GM18868 (cell line): ENCODE results near the gene PACRG.
A peak's percentile ranks its signal among the peaks of the same experiment; 100 is the strongest.

Source experiments
- ATAC-seq: cut with Tn5 transposase; IDR thresholded peaks from one replicate; pipeline ENCODE4 v1.9.1; 2021; ENCODE audit warnings: mild to moderate bottlenecking, moderate library complexity; ENCODE audit not compliant: unreplicated experiment

PACRG gene

DNA sequence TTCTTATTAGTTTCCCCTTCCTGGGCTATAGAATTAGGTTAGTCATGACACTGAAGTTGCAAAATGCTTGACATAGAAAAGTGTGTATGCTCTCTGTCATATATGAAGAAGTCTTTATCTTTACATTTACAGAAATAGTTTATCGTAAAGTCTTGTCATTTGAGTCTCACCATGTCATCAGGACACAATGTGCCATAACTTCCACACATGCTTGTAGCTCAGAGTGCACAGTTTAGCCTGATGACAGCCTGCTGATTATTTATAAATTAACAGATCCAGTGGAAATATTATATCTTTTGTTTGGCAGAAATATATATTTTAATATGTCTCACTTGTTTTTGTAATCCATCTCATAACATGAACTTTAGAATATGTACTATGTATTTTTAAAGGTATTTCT, 399.8 kb downstream of the PACRG start:
- no peak for ATAC-seq

DNA sequence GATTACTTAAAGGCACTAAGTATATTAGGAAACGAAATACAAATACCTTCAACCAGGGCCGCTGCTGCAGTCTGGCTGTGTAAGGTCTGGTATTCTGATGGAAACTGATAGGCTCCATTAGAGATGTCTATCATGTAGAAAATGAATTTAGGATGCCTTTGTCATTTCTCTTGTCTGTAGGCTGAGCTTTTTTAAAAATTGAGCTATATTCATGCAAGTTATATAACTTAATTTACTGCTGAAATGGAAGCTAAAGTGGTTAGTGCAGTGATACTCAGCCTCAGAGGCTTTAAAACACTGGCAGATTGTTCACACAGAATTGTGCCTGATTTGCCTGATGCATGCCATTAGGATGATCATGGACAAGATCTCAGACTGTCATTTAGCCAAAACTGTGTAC, 400.6 kb downstream of the PACRG start:
- no peak for ATAC-seq

DNA sequence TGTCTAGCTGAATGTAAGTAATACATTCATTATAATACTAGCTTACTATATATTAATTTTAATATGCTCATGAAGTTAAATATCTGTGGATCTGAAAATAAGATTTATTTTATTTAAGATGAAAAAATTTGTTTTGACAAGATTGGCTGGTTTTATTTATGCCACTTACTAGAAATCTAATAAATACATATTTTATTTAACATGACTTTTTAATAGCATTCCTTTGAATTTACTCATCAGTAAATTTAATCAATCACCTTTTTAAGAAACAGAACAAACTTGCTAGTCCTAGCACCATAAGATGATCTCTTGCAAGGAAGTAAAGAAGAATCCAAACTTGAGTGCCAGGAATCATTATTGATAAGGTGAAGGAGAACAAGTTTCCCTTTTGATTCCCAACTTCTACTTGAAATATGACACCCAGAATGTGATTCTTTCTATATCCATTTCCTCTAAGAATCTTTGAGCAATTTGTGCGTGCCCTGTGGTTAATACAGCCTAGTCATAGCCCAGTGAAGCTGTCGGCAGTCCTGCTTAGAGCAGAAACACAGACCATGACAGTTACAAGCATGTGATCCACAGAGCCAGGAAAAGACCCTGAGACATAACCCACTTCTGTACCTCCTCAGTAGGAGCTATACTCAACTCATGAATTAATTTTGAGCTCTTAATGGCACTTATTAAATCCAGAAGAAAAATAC, 404.4 kb downstream of the PACRG start:
- no peak for ATAC-seq

DNA sequence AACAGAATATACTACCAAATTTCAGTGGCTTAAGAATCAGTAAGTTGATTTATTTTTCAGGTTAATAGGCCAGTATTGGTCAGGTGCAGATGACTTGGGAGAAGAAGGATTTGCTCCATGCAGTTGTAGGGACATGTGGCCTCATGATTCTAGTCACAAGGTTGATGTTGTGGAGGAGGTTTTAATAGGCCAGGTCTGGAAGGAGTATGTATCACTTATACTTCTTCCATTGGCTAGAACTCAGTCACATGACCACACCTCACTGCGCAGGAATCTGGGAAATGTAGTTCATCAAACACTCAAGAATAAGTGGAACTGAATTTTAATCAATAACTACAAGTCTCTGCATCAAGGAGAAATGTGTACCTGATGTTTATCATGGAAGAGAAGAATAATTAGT, 405.2 kb downstream of the PACRG start:
- no peak for ATAC-seq

DNA sequence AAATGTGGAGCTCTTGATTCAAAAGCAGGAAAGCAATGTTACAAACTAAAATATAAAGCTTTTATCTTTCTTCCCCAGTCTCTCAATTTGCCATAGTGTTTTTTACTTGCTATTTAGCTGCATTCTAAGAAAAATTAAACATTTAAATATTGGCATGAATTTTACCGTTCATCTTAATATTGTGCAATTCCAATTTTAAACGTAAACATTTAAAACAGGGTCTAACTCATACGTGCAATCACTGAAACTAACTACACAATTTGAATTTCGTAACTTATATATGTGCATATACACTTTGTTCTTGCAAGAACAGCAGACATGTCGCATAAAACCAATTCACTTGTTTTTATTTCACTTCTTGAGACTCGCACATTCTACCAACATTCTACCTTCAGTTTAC, 405.9 kb downstream of the PACRG start:
- ATAC-seq: no peak

DNA sequence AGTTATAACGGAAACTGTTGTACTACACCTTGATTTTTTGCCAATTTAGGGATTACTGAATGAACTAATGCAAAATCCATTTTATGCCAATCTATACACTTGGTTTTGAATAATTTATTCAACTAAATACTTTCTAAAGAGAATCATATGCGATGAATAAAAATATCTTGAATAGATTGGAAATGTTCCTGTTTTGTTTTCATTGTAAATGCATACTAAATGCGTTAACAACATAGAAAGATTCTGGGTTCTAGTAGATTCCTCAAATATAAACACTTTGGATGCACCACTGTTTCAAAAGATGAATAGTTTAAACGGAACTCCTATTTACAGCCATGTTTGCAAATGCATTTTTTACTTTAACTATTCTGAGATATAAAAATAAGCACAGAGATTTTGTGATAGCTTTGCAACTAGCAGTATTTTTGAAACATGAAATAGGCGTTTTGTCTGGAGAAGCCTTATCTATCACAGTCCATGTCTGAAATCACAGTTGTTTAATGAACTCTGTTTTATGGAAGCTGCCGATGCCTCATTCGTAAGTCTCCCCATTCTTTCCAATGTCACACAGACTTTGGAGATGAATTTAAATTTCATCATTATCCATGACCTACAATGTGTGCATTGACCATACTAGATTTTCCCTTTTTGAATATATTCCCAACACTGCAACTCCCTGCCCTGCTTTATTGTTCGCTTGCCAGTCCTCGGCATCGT, 409.1 kb downstream of the PACRG start:
- no peak for ATAC-seq

DNA sequence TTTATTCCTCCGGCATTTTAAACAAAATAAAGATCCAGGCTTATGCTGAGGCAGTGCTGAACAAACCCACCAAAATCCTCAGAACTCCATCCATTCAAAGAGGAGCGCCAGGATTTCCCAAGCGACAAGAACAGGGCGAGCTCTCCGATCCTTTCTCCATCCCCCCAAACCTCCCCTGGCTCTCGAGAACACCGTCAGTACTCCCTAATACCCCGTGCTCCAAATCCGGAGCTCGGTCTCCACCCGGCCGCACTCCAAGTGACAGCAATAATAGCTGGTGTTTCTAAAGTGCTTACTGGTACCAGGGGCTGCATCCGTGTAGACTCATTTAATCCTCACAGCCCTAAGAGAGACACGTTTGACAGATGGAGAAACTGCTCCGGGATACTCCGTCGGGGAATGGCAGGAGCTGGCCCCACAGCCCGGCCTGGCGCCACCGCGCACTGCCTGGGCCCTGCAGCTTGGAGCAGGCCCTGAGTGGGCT, 409.7 kb downstream of the PACRG start:
- no peak for ATAC-seq

DNA sequence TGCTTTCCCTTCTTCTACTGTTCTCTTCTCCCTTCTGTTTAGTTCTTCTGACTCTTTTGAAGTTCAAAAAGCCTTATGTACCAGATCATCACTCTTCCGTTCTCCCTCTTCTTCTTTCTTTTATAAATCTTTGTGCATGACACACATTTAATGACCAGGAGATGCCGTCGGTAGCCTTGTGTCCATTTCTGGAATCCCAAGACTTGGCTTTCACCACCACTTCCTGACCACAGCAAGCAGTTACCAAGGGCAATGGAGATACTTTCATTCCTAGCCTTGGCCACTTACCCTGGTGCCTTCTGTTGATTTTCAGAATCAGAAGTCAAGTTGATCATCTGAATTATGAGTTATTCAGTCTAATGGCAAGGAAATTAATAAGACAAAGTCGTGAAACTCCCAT, 418.3 kb downstream of the PACRG start:
- no peak for ATAC-seq

DNA sequence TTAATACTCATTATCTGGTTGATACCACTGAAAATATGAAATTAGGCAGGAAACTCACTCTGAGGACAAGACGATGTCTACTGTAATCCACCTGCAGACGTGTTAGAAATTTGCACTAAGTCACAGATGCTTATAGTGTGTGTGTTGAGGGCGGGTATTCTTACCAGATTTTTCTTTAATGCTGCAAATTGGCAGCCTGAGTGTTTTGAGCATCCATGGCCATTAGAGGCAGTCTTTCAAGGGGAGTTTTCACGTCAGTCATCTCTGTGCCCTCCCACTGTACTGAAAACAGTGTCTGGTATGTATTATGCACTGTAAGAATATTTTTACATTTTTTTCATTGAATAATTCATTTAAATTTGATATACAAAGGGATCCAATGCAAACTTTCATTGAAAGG, 420.2 kb downstream of the PACRG start:
- ATAC-seq: peak; percentile 59

DNA sequence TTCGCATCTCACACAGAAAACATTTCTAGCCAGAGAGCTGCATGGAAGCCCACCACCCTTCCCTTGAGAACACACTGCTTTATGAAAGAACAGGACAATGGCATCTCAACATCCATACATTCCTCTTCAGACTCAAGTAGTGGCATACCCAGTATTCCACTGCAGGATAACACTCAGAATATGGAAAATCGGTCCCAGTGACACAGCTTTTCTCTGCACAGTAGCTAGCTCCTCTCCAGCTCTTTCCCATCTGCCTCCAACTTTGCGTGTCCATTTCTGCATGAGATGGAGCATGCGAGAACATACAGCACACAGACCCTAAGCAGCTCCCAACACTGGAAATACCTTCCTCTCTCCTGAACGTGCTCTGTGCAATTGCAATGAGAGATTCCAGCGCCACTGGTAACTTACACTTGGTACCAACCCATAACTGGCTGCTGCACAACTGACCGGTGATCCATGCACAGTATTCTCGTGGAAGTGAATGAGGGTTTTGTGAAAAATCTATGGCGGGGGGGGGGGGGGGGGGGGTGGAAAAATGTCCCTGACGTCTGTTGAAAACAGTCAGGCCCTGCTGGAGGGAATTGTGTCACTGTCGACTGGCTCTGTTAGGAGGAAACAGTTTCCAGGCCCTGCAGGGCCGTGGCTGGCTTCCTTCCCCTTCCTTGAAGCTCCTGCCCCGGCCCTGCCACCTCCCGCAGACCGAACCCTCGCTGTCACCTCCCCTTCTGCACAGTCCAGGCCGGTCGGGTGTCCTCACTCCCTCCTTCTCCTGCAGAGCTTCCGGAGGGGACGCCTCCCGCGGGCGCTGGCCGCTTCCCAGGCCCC, 420.9 kb downstream of the PACRG start:
- ATAC-seq: no peak

DNA sequence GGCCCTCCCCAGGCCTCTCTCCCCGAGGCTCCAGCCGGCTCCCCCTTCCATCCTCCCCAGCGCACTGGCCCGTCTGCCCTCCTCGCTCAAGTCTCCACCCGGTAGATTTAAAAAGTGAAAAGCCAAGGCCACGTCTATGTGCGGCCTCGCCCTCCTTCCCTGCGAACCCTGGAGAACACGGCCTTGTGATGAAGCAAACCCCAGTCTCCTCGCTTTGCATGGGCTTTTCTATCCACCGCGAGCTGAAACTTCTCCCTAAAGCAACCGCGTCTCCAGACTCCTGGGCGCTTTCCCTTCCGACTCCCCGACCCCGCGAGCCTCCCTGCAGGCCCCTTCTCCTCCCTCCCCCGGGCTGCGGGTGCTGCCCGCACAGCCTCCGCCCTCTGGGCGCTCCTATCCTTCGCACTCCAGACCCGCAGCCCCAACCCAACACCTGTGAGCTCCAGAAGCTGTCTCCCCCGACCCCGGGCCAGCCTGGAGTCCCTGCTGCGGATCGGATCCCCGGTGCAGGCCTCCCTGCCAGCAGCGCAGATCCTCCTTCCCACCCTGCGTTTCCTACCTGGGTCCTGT, 421.6 kb downstream of the PACRG start:
- ATAC-seq: no peak

DNA sequence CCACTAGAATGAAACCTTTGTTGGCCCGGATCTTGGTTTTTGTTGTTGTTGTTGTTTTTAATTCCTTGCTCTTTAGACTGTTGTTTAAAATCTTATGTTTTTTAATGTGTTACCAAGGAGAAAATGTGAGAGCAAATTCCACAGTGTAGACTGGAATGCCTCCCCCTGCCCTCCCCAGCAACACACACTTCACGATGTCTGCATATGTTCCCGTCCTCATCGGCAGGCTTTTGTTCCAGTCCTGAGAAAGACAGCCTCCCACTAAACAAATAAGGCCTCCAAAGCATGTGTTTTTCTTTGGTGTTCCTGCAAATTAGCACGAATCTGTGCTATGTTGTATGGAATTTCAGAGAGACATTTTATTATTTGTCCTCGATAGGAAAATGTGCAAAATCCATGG, 423.4 kb downstream of the PACRG start:
- no peak for ATAC-seq

DNA sequence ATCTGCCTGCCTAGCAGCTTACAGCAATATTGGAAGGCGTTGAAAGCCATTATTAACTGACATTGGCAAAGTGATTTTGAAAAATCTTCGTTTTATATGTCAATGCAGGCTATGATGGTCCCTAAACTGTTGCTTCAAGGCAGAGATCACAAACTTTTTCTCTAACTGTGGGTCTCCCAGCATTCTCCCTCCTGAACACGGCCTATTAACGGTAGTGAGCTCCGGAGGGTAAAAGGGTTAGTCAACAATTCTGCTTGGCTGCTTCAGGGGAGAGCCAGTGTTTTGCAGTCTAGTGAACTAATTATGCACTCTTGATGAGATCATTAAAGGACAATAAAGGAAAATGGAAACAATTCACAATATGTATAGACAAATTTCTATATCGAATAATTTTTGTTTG, 424.9 kb downstream of the PACRG start:
- no peak for ATAC-seq

DNA sequence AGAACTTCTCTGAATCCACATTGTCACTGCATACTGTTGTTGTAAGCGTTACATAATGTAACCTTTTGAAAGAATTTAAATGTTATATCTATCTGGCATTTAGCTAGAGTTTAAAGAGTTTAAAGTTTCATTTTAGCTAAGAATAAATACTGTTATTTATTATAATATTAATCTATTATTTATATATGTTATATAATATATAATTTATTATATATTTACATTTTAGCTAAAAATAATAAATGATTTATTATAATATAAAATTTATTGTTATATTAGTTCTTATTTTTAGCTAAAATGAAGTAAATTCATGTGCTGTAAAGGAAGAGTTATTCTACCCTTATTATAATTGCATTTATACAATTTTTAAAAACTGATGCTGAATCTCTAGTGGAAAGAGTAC, 431.3 kb downstream of the PACRG start:
- ATAC-seq: no peak

DNA sequence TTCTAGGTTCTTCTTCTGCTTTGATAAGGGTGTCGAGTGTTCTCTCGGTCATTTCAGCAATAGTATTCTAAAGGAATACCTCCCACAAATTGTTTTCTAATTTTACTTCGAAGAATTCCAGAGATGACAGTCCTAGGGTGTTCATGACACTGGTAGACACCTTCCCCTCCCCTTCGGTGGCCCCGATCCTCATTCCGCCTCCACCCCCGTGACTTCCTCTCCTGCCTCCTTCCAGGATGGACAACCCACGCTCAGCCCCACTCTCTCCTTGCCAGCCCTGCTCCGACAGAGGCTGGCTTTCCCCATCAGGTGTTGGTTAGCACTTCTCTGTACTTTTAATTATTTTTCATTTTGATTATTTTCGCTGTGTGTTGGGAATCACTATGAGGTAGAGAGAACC, 431.9 kb downstream of the PACRG start:
- ATAC-seq: no peak

DNA sequence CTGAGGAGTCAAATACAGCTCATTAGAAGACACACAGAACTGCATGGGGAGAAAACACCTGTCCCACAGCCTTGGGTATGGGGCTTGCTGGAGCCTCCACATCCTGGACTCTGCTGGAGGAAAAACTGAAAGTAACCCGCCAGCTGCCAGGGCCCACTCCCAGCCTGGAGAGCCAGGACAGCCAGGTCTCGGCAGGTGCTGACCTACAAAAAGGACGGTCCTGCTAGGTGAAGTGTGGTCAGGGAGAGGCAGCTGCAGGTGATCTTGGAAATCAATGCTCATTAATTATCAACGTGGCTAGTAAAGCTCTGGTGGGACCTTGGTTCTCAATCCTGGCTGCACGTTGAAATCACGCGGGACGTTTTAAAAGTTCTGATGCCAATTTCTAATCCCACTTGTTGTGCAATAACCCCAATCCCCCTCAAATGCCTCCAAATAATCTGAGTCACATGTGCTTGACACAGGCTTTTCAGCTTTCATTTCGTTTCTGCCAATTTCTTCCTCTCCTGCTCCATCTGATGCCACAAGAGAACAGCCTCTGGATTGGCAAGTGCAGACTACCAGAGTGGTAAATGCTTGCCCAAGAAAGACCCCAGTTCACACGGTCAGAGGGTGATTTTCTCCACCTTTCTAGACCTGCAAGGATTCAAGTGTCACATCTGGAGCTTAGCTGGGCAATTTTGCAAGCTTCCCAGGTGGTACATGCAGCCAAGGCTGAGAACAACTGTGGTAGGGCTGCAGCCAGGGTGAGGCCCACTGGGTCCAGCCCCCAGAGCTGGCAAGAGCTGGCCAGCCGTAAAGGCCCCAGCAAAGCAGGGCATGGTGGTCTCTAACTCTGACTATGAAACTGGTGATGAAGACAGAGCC, 434.5 kb downstream of the PACRG start:
- ATAC-seq: no peak

DNA sequence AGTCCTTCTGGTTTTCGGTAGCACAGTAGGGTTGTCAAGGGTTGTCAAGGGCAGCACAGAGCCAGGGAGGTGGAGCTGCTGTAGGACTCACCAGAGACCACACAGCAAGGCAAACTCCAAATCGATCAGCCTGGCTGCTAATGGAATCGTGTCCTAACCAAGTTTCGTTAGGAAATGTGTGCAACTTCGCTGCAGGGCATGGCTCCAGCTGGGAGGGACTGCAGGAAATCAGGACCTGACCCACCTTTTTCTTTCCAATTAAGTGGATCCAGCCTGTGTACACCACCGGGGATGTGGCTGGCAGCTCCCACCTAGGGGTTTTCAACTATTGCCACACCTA, 435.1 kb downstream of the PACRG start:
- ATAC-seq: no peak

DNA sequence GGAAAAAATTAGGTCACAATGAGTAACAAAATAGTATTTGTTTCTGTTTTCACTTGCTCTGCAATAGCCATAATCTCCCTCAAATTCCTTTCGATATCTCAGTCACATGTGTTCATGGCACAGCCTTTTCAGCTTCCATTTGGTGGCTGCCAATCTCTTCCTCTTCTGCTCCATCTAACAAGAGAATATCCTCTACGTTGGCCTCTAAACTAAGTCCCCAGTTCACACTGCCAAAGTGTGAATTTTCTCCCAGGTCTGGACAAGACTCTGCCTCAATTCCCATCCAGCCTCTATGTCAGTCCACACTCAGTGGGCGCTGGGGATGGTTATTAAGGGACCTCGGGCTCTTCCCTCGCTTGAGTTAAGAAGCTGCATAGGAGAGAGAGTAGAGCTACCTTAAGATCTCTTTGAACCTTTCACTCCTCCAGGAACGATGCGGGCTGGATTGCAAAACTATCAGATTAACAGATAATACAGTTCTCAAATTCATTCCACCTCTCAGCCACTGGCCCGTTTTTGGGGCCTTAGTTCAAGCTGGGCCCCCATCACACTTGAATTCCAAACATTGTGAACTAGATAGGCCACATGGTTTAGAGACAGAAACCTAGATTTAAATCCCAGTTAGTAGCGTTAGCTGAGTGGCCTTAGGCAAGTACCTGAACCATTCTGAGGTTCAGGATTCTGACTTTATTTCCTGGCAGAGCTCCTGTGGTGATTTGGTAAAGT, 436.6 kb downstream of the PACRG start:
- no peak for ATAC-seq

DNA sequence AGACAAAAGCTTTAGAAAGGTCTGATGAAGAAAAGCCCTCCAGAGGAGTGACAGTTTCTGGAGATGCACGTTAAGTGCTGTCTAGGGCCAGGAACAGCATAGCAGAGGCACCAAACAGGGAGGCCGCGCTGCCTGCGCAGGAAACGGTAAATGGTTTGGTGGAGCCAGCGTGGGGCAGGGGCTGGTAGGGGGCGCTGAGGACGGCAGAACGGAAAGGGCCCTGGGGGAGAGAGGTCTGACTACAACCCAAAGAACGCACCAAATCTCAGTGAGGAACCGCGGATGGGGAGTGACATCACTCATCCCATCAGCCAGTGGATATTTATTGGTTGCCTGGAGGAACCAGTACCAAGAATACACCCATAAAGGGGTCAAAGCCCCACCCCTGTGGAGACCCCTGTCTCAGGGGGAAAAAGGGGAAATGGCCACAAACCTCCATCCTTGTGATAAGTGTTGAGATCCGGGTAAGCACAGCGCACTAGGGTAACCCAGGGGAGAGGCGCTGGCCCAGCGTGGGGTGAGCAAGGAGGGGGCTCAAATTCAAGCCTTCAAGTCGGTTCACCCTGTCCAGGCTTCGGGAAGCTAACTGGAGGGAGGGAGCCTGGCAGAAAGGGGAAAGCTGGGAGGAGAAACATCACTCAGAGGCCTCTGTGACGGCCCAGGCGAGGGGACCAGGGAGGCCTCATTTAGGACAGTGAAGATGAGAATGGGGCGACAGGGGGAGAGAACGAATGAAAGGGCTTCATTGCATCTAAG, 437.6 kb downstream of the PACRG start:
- no peak for ATAC-seq
